Activated T-cell treated with anti-CD3 and anti-CD28 coated beads for 24 hours (primary cell): Measurements from ENCODE around the gene LFNG.

ENCODE experiments used
- DNase-seq: peaks from one replicate; pipeline ENCODE4 v3.0.0-alpha.2; 2020; ENCODE audit warnings: low read depth

Gene LFNG, protein sequence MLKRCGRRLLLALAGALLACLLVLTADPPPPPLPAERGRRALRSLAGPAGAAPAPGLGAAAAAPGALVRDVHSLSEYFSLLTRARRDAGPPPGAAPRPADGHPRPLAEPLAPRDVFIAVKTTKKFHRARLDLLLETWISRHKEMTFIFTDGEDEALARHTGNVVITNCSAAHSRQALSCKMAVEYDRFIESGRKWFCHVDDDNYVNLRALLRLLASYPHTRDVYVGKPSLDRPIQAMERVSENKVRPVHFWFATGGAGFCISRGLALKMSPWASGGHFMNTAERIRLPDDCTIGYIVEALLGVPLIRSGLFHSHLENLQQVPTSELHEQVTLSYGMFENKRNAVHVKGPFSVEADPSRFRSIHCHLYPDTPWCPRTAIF

DNA sequence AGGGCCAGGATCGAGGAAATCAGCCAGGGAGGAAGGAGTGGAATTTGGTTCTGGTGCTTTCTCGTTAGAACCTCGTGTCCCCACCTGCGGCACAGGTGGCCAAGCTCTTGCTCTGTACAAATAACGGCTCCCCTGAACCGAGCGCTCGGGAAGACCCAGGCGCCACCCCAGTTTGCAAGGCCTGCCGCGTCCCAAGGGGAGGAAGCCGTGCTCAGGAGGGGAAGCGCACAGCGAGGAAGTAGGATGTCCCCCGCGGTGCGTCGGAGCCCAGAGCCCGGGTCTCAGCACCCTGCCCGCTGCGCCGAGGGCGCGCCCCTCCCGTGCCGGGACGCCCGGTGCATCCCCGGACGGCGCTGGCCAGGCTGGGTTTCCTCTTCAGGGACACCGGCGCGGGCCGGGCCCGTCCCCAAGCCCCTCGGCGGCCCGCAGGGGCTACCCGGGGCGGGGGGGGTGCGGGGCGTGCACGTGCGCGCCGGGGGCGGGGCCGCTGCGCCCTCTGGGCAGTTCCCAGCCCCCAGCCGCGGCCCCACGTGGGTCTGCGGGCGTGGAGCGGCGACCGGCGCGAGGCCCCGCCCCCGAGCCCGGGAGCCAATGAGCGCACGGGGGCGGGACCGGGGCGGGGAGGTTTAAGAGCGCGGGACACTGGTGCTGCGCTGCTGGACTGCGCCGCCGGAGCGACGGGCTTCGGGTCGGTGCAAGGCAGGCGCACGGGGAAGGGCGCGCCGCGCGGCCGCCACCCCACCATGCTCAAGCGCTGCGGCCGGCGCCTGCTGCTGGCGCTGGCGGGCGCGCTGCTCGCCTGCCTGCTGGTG is at the start of gene LFNG:
Gene LFNG (plus strand): TSS at position 656 of the 812 bp plus-strand sequence. CDS start 88 bp downstream, at position 744.
- peak; percentile 81 for DNase-seq

DNA sequence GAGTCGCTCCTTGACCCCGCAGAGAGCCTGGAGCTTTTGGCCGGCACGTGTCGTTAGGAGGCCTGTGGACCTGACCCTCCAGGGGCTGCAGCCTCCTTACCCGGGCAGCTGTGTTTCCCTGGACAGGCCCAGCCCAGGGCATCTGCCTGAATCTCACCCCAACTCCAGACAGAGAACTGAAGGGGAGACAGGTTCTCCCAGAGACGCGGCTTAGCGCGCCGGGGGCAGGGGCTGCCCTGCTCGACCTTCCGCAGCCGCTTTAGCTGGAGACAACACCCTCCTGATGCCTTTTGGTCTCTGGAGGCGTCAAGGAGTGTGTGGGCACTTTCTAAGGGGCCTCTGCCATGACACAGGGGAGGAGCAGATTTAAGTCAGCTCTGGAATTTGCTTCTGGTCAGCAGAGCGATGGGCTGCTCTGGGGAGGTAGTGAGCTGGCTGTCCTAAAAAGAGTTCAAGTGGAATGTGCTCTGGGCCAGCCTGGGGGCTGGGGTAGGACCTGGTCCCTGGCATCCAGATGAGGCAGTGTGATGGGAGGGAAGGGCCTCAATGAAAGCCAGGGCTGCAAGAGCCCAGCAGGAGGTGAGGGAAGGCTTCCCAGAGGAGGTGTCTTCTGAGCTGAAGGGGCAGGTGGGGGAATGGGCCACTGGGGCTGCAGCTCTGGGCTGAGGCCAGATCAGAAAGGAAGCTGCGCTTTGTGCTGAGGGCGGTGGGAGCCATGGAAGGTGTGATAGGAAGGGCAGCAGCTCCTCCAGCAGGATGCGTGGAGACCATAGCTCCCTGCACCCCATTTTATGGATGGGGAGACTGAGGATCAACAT is 49.2 kb upstream of the LFNG start:
- DNase-seq, result no peak

DNA sequence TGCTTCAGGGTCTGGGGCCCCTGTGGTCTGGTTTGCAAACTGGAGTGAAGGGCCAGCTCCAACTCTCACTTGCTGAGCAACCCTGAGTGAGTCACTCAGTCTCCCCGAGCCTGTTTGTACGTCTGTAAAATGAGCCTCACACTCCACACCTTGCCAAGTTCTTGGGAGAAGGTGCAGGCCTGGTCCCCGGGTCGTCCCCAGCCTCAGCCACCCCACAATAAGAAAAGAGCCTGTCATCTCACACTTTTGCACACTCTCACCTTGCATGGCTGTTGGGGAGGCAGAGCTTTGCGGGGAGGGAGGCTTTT is 48.6 kb upstream of the LFNG start:
- no peak for DNase-seq

DNA sequence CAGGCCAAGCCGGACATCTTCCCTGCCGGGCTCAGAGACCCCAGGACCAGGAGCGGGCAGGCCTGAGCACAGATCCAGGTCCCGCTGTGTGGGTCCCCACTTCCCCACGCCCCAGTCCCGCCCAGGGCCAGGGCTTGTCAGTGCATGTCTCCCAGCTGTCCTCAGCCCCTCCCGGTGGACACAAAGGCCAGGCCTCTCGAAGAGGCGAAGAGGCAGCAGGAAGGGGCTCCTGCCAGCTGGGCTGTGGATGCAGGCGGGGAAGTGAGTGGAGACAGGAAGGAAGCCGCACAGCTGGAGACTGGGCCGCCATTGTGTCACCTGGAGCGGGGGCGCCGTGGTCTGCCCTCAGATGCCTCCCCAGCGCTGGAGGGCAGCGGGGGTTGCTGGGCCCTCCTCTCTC is 48.2 kb upstream of the LFNG start:
- no peak for DNase-seq

DNA sequence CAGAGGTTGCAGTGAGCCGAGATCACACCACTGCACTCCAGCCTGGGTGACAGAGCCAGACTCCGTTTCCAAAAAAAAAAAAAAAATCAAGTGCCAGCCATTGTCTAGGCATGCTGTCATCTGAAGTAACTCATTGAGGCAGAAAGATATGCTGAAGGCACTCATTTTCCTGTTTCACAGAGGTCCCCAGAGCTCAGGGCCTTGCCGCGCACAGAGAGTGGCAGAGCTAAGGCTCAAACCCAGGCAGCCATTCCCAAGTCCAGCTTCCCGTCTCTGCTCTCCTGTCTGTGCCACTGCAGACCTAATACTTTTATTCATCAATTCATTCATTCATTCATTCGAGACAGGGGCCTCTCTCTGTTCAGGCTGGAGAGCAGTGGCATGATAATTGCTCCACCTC is 46.8 kb upstream of the LFNG start:
- DNase-seq, result no peak

DNA sequence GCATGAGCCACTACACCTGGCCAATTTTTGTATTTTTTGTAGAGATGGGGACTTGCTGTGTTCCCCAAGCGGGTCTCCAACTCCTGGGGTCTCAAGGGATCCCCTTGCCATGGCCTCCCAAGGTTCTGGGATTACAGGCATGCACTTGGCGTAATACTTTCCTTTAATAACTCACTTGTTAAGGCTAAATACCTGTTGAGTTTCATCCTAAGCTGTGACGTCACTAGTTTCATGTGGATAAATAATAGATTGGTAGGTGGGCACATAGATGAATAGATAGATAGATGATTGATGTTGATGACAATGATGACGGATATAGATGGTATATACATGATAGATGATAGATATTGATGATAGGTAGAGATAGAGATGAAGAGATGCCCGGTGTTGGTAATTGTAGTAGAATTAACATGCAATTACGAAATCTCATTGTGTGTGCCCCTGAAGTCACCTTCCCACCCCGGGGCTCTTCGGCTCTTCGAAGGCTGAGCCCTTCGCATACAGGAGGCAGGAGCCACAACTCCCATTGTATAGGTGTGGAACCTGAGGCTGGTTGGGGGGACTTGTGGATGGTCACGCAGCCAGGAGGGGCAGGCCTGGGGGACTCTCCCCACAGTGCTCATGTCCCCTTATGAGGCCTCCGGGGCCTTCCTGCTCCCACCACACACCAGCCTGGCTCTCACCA is 45.9 kb upstream of the LFNG start:
- DNase-seq, result no peak

DNA sequence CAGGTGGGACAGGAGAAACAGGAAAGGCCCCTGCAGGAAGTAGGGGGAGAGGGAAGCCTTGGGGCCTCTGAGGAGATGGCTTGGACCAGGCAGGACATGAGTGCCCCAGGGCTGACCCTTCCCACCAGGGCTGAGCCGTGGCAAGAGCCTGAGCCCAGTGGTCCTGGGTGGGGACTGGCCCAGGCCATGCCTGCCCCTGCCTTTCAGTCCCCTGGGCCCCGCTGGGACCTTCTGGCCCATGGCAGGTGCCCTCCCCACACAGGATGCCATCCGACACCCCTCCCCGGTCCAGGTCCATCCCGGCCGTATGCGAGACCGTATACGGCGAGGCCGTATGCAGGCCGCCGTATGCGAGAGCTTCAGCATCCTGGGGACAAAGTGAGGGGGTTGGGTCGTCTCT is 45.4 kb upstream of the LFNG start:
- no peak for DNase-seq

DNA sequence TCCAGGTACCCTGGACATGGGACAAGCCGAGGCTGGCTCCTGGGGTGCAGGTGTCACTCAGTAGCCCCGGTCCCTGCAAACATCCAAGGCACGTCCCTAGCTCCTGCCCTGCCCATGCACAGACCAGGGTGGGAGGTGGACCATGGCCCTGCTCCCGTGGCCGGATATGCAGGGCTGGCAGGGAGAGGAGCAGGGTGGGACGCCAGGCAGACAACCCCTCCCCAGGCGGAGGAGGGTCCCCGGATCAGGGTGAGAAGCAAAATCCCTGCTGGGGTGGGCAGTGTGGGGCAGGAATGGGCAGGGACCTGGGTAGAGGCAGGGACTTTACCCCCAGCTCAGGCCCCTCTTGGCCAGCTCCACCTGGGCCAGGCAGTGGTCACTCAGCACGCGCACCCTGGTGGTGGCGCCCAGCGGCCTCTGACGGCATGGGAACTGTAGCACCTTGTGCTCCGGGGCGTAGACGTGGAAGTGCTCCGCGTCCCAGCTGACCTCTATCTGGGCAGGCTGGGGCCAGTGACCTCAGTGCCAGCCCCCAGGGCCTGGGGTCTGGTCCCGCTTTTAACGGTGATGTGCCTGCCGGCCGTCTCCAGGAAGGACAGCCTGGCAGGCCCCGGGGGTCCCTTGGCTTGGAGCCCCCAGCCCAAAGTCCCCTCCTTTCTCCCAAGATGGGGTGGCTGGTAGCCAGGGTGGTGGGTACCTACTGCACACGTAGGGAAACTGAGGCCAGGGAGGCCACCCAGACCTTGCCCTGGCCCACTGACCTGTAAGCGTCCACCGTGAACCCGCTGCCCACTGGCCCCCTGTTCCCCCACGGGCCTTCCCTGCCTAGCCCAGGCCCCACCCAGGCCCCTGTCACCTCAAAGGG is 44.5 kb upstream of the LFNG start:
- no peak for DNase-seq

DNA sequence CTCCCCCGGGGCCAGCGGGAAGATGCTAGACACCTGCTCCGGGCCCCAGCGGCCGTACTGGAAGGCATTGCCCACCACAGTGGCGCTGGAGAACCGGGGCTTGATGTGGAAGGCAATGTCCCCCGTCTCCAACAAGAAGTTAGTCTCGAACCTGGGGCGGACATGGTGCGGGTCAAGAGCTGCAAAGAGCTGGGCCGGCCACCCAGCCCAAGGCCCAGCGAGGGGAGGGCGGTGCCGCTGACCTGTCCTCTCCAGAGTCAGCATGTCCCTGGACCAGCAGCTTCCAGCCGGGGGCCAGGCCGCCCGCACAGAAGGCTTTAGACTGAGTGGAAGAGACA is 43.9 kb upstream of the LFNG start:
- no peak for DNase-seq

DNA sequence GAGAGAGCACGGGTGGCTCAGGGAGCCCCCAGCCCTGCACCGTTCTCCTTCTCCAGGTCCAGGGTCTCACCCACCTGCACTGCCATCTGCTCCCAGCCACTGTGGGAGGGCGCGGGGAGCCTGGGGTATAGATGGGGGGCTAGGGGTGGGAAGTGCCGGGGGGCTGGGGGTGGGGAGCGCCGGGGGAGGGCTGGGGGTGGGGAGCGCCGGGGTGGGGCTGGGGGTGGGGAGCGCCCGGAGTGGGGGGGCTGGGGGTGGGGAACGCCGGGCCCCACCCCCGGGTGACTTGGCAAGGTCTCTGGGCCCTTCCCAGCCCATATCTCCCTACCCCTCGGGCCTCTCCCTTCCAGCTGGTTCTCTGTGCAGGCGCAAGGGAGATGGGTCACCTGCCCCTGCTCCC is 43.3 kb upstream of the LFNG start, which contains the start of gene GRIFIN:
Gene GRIFIN (minus strand): TSS at position 101 of the 400 bp plus-strand sequence. CDS start 15 bp downstream, at position 86.
- no peak for DNase-seq

DNA sequence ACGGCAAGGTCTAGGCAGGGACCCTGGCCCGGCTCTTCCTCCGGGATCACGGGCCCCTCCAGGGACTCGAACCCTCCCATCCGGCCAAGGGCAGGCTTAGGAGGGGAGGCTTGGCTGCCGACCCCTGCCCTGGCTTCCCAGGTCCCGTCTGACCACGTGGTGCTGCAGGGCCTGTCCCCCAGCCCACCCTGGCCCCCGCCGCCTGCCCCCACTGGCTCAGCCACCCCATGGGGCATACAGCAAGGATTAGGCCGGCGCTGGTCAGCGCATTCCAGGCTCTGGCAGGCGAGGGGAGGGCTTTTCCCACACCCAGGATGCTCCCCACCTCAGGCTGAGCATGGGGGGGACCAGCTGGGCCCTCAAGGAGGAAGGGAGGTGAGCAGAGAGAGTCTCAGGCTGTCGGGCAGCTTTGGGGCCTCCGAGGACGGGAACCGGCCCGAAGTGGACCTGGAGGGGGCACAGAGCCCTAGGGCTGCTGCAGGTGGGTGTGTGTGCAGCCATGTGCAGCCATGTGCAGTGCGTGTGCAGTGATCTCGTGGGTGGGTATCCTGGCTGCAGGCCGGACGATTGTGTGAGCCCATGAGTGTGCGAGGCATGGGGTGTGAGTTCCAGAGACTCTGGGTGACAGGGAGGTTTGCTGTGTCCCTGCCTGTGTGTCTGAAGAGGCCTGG is 42.7 kb upstream of the LFNG start:
- DNase-seq, result no peak

DNA sequence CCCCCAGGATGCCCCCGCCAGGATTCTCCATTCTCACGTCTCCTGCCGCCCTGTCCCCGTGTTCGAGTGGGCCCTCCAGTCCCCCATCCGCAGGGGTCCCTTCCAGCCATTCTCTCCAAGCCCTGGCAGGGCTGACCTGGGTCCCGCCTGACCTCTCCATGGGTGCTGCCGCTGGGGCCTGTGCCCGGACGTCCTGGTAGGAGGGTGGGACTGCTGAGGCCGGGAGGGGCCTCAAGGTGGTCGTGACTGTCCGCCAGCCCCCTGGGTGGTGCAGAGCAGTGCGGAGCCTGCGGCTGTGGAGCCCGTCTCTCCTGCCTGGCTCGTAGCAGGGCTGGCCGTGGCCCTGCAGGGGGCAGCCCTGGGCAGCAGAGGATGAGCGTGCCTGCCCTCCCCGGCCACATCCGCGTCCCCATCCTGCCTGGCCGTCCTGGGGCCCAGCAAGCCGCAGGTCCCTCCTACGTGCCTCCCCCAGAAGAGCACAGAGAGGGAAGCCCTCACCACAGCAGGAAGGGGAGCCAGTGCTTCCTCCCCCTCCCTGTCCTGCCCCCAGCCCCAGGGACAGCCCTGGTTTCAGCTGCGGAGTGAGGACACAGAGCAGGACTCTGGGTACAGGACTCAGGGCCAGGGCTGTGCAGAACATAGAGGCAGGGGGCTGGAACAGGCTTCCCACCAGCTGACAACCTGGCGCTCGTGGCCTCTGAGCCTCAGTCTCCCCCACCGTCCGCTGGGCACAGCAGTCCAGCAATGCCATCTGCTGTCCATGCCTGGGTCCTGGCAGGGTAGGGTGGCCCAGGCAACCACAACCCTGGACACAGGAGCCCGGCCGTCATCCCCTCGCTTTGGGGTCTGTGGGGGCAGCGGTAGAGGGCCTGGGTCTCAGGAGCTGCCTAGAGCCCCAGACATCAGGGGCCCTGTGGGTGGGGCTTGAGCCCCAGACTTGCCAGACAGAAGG is 41.9 kb upstream of the LFNG start:
- peak; percentile 30 for DNase-seq

DNA sequence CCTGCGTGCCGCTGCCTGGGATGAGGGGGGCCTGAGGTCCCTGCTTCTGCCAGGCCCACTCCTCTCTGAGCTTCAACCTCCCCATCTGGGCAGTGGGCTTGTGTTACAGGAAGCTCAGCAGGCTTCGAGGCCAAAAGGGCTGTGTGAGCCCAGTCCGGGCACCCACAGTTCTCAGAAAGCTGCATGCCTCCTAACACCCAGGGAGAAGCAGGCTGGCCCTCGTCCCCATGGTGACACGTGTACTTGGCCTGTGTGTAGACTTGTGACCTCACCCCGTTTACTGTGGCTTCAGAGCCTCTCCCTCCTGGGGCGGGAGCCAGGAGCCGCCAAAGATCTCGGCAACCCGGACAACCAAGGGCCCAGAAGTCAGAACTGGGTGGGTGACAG is 41.2 kb upstream of the LFNG start:
- no peak for DNase-seq

DNA sequence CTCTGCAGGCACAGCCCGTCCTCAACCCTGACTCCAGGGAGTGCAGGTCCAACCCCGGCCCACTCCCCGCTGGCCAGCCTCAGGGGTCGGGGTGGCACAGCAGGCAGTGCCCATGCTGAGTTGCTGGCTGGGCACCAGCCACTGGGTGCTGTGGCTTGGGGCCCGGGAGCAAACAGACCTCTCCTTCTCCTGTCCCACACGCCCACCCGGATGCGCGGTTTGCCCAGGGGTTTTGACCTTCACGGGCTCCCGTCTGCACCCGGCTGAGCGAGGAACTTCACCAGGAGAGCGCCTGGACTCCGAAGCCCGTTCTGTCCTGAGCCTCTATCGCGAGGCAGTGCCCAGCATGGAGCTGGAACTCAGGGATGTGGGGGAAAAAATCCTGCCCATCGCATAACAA is 40.8 kb upstream of the LFNG start:
- no peak for DNase-seq

DNA sequence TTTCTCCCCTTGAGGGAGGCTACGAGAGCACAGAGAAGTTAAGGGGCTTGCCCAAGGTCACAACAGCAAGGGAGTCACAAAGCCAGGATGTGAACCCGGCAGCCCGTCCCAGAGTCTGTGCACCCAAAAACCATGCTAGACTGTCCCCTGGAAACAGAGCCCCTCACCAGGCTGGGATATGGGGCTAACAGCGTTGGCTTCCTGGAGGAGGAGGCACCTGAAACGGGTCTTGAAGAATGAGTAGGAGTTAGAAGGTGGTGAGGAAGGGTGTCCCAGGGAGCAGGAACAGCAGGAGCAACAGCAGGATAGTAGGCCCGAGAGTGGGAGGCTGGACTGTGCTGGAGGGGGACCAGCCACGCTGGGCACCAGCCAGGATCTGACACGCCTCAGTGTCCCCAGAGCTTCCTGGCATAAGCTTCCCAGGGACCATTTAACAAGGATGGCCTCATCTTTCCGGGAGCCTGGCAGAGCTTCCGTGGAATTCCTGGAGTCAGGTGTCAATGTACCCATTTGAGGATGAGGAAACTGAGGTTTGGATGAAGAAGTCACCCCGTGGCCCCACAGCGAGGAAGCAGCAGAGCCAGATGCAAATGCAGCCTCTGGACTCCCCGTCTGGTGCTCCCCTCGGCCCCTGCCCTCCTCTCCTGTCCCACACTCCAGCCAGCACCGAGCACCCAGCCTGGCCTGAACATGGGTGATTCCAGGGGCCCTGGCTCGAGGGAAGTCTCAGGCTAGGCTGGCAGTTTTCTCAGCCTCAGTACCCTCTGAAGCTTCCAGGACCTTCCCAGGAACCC is 40.1 kb upstream of the LFNG start:
- no peak for DNase-seq

DNA sequence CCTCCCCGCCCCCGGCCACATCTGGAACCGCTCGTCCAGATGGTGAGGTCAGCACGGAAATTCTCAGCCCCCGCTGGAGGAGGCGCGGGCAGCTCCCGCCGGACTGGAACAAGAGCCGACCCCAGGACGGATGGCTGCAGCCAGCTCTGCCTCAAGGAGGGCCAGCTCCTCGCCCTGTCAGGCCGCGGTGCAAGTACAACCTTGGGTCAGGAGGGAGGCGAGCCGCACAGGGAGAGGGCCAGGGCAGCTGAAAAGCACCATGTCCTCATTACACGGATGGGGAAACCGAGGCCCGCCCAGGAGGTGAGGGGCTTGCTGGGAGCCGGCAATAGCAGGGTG is 39.5 kb upstream of the LFNG start:
- no peak for DNase-seq

DNA sequence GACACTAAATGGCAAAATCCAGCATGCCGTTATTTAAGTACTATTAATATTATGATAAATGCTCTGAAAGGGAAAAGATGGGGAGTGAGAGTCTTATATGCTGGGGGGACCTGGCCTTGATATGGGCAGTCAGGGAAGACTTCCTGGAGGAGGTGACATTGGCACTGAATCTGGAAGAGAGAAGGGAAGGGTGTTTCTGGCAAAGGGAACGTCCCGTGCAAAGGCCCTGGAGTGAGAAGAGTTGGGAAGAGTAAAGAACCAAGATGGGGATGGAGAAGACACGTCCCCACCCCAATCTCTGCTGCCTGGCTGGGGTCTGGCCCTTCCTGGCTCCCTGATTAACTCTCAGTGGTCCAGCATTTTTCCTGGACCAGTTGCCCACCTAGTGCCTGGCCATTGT is 38.4 kb upstream of the LFNG start:
- DNase-seq, result no peak

DNA sequence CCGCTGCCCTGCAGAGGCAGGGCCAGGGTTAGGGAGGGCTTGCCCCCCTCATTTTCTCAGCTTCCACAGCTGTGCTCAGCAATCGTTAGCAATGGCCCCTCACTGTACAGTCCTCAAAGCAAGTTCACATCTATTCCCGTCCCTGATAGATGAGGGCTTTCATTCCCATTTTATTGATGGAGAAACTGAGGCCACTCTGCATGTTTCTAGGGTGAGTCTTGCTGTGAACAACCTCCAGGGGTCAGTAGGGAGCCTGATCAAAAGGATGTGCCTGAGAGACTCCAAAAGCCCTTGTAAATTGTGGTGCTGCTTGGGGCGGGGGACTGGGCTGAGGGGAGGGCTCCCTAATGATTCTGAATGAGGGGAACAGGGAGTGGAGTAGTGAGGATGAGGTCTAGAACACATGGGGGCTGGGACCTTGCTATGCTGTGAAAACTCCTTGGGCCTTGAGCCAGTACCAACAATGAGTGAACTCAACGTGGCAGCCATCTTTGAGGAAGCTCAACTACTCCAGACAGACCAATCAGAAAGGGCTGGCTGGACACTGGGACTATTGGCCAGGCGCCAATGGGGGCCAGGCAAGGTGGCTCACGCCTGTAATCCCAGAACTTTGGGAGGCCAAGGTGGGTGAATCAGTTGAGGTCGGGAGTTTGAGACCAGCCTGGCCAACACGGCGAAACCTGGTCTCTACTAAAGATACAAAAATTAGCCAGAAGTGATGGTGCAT is 36.7 kb upstream of the LFNG start:
- DNase-seq, result no peak
